M059J (cell line): ENCODE data around the gene RPL22L1. TPM values are rescaled to one million over a fixed set of nuclear protein-coding genes. Genes with fewer than 3 reads are reported as not detected.
"Not testable (repeated sequence)": the region's sequence is repeated elsewhere in the genome, so short reads cannot be mapped to it uniquely, and the experiment has no call there.

Experiments used
- DNase-seq: peaks from one replicate; pipeline ENCODE4 v3.0.0-alpha.2; 2012; ENCODE audit warnings: low read depth
- total RNA-seq: library from RNA; depleted of rRNA; stranded (reverse); fragments of >200 nt; shearing (Covaris generic); gene quantifications from 2 replicates; pipeline ENCODE4 v1.2.3, GENCODE V29; 2014; rRNA removed

Gene RPL22L1
- total RNA-seq, 1 experiment from 2014 or later, result 64.3 TPM

- DNase-seq, result no peak
Measured at GRCh38 chr3:170829546-170830272, 40.3 kb downstream of the RPL22L1 start.

GRCh38 chr3:170826047-170826446 lies 43.9 kb downstream of the RPL22L1 start:
- DNase-seq, result no peak

DNA sequence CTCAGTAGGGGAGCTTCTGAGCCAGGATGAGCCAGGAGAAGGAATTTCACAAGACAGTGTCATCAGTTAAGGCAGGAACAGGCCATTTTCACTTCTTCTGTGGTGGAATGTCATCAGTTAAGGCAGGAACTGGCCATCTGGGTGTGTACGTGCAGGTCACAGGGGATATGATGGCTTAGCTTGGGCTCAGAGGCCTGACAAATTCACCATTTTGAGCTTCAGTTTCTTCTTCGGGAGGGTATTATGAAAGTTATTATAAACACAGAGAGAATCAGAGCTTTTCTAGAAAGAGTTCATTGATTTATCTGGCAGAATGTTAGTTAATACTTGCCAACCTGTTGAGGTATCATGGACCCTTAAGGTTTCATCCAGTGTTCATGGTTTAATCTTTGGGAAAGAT lies 46.4 kb downstream of the RPL22L1 start:
- DNase-seq, result not testable (repeated sequence)

- not testable (repeated sequence) for DNase-seq
Measured at GRCh38 chr3:170818325-170818724, 51.7 kb downstream of the RPL22L1 start.

DNA sequence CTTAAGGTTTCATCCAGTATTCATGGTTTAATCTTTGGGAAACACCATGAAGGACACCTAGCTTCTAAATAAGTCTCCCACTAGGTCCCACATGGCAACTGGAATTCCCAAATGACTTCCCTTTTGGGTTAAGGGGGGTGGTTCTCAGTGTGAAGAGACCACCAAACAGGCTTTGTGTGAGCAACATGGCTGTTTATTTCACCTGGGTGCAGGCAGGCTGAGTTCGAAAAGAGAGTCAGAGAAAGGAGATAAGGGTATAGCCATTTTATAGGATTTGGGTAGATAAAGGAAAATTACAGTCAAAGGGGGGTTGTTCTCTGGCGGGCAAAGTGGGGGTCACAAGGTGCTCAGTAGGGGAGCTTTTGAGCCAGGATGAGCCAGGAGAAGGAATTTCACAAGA lies 52.5 kb downstream of the RPL22L1 start:
- DNase-seq, result not testable (repeated sequence)

- DNase-seq, result no peak
Measured at GRCh38 chr3:170816841-170817240, 53.2 kb downstream of the RPL22L1 start.

DNA sequence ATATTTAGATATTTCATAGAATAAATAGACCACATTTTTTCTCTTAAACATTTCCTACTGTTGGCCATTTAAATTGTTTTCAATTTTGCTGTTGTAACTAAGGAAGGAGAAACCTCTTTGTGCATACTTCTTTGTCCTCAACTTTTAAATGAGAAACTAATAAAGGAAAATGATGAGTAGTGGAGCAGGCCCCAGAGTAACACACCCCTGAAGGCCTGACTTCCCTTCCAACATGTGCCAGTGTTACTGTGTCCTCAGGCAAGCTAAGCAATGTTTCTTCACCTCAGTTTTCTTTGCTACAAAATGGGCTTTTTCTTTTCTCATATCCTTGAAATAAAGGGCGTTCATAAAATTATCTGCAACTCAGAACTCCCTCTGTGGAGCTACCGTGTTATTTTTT lies 53.7 kb downstream of the RPL22L1 start:
- no peak for DNase-seq

DNA sequence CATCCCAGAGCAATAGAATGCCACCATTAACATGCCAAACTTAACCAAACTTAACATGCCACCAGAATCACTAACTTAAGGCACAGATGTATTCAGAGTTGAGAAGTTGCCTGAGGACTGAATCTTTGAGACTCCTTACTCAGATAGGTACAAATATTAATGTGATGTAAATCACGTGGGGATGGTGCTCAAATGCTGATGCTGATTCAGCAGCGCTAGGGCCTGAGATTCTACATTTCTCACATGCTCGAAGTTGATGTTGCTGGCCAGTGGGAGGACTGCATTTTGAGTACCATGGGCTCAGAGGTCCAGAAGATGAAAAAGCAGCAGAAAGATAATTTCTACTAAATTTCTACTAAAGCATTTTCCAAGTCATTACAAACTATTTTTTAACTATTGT lies 54.1 kb downstream of the RPL22L1 start:
- DNase-seq, result no peak

DNA sequence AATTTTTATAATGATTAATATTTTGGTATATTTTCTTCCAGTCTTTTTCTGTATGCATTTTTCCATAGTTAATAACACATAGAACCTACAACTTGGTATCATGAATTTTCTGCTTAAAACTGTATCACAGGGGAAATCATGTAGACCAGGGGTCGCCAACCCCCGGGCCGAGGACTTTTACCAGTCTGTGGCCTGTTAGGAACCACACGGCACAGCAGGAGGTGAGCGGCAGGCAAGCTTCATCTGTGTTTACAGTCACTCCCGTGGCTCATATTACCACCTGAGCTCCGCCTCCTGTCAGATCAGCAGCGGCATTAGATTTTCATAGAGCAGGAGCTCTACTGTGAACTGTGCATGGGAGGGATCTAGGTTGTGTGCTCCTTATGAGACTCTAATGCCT lies 54.7 kb downstream of the RPL22L1 start:
- DNase-seq, result peak; percentile 32

Other genes with a start within 250 kb of the RPL22L1 start
- gene EIF5A2, start 38.4 kb upstream of the RPL22L1 start, total RNA-seq, result 17.4 and 25.1 TPM in 2 replicates
- 0.12 and 0.32 TPM in 2 replicates for gene SLC2A2, start 156.5 kb upstream of the RPL22L1 start, total RNA-seq